Neural crest cell (in vitro differentiated cells): ENCODE measurements around the gene ZDHHC3. TPM values are rescaled to one million over a fixed set of nuclear protein-coding genes. Genes with fewer than 3 reads are reported as not detected.

ENCODE experiments used
- DNase-seq: peaks from one replicate; pipeline ENCODE4 v3.0.0; 2021; ENCODE audit warnings: low read depth, mixed read lengths, low spot score
- H3K27ac Mint-ChIP-seq: one replicate; pipeline ENCODE4 v1.8.0; 2021; ENCODE audit warnings: mild to moderate bottlenecking, mixed read lengths; ENCODE audit not compliant: unreplicated experiment
- H3K27me3 Mint-ChIP-seq: 2 replicates; pipeline ENCODE4 v1.8.0; 2021; ENCODE audit warnings: low read depth, mild to moderate bottlenecking, mixed read lengths
- H3K36me3 Mint-ChIP-seq: 2 replicates; pipeline ENCODE4 v1.8.0; 2021; ENCODE audit warnings: low read depth, mild to moderate bottlenecking, mixed read lengths
- H3K4me1 Mint-ChIP-seq: 2 replicates; pipeline ENCODE4 v1.8.0; 2021; ENCODE audit warnings: mixed read lengths
- H3K4me3 Mint-ChIP-seq: one replicate; pipeline ENCODE4 v1.8.0; 2021; ENCODE audit warnings: mild to moderate bottlenecking, mixed read lengths
- H3K9me3 Mint-ChIP-seq: 2 replicates; pipeline ENCODE4 v1.8.0; 2021; ENCODE audit warnings: mixed read lengths
- total RNA-seq: library from RNA; stranded (reverse); gene quantifications from 2 replicates; pipeline ENCODE4 v1.2.1, GENCODE V29; 2021
- TF ChIP-seq, protein P1 (sequence below): fragments of 200-600 bp; sonication (generic); conservative IDR thresholded peaks from 2 replicates; pipeline ENCODE4 v1.5.0; 2021; ENCODE audit warnings: antibody characterized with exemption, mild to moderate bottlenecking

Gene ZDHHC3
- total RNA-seq, 1 donor from 2014 or later: 62.2 TPM

DNA sequence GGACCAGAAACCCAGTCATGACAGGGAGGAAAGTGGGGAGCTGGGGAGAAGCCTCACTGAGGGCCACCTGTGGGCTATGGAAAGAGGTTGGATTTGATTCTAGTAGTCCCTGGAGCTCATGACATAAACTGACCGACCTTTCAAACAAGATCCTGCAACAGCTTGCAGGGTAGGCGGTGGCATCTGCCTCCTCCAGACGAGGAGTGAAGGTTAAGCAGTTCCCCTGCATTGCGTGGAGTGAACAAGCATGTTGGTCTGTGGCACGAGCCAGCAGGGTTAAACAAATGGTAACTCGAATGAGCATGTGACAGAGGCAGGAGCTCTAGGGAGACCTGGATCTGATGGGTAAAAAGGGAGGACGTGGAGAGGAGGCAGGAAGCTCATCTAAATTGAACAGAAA lies 88.9 kb downstream of the ZDHHC3 start:
- Mint-ChIP-seq H3K27ac (no peak overlapping the region), H3K27me3 (peaks cover 3% of the 10 kb centered on the region), H3K9me3 (no peaks in the 10 kb centered on the region), H3K4me3 (no peak overlapping the region), H3K4me1 (no peaks in the 10 kb centered on the region), H3K36me3 (no peaks in the 10 kb centered on the region)
- DNase-seq: no peak
- TF ChIP-seq, protein P1, sequence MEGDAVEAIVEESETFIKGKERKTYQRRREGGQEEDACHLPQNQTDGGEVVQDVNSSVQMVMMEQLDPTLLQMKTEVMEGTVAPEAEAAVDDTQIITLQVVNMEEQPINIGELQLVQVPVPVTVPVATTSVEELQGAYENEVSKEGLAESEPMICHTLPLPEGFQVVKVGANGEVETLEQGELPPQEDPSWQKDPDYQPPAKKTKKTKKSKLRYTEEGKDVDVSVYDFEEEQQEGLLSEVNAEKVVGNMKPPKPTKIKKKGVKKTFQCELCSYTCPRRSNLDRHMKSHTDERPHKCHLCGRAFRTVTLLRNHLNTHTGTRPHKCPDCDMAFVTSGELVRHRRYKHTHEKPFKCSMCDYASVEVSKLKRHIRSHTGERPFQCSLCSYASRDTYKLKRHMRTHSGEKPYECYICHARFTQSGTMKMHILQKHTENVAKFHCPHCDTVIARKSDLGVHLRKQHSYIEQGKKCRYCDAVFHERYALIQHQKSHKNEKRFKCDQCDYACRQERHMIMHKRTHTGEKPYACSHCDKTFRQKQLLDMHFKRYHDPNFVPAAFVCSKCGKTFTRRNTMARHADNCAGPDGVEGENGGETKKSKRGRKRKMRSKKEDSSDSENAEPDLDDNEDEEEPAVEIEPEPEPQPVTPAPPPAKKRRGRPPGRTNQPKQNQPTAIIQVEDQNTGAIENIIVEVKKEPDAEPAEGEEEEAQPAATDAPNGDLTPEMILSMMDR: no peak

DNA sequence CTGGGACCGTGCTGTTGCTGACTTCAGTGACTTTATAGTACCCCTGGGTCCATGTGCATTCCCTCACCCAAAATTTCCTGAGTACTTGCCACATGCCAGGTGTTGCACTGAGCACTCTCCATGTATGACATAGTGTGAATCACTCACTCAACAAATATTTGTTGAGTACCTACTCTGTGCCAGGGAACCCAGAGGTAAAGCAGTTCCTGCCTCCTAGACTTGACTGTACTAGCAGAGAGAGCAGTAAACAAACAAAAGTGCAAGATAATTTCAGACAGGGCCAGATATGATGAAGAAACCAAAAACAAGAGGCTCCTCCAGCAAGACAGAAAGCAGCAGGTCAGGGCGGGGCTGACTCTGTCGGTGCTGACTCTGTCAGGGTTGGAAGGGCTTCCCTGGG lies 89.4 kb downstream of the ZDHHC3 start:
- H3K36me3 Mint-ChIP-seq: no peaks in the 10 kb centered on the region
- no peaks in the 10 kb centered on the region for H3K9me3 Mint-ChIP-seq
- H3K4me1 Mint-ChIP-seq: no peaks in the 10 kb centered on the region
- TF ChIP-seq, protein P1: no peak
- H3K4me3 Mint-ChIP-seq: no peak overlapping the region
- peaks cover 3% of the 10 kb centered on the region for H3K27me3 Mint-ChIP-seq
- no peak overlapping the region for H3K27ac Mint-ChIP-seq
- no peak for DNase-seq

DNA sequence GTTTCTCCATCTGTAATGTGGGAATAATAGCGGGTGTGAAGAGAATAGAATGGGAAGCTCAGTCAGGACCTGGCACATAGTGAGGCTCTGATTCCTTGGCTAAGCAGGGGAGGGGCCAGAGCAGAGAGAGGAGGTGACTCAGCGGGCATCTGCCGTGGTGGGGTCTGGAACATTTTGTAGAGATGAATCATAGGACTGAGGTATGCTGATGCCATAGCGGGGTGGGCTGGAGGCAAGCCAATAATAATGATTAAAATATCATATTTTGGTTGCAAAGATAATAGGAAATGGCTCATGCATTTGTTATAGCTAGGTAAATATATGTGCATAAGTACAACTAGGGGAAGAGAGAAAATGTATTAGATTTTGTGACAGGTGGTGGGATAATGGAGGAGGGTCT lies 90.4 kb downstream of the ZDHHC3 start:
- DNase-seq: no peak
- Mint-ChIP-seq H3K27ac (no peak overlapping the region), H3K9me3 (no peaks in the 10 kb centered on the region)

DNA sequence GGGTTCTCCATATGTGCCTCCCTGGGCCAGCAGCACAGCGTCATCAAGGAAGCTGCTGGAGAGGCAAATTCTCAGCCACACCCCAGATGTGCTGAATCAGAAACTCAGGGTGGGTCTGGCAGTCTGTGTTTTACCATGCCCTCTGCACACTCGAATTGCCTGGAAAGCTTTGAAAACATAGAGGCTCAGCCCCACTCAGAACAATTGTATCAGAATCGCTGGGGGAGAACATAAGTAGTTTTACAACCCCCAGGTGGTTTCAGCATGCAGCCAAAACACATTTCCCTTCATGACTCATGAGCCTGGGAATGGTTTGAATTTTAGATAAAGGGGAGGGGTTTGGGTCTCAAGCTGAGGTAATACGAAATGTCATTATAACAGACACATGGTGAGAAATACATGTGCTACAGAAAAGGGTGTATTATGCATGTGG lies 92.0 kb downstream of the ZDHHC3 start:
- no peak overlapping the region for H3K4me3 Mint-ChIP-seq
- no peak overlapping the region for H3K27ac Mint-ChIP-seq
- H3K9me3 Mint-ChIP-seq: no peaks in the 10 kb centered on the region
- H3K36me3 Mint-ChIP-seq: no peaks in the 10 kb centered on the region
- no peaks in the 10 kb centered on the region for H3K4me1 Mint-ChIP-seq
- H3K27me3 Mint-ChIP-seq: peaks cover 3% of the 10 kb centered on the region
- TF ChIP-seq, protein P1: no peak
- no peak for DNase-seq

More for the DNA sequence above, 90.4 kb downstream of the ZDHHC3 start:
- Mint-ChIP-seq H3K4me1 (no peaks in the 10 kb centered on the region), H3K27me3 (peaks cover 3% of the 10 kb centered on the region), H3K4me3 (no peak overlapping the region), H3K36me3 (no peaks in the 10 kb centered on the region)
- TF ChIP-seq, protein P1: no peak

DNA sequence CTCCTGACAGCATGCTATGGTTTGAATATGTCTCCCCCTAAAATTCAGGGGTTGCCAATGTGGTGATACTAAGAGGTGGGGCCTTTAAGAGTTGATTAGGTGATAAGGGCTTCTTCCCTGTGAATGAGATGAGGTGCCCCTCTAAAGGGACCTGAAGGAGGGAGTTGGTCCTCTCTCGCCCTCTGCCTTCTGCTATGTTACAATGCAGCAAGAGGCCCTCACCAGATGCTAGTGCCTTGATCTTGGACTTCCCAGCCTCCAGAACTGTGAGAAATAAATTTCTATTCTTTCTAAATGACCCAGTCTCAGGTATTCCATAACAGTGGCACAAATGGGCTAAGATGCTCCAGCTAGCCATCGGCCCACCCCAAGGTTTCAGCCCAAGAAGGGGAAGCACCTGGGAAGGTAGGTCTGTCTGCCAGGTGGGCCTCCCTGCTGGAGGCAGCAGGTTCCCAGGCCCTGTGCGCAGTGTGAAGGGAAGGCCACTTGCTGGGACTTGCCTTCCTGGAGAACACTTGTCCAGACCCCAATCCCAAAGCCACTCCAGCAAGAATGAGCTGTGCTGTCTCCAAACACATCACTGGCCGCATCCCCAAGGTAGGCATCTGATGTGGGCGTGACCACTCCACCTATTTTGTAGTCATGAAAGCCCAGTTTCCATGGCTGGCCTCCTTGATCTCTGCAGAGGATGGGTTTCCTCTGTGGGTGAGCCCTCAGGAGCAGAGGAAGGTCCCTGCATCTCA lies 92.6 kb downstream of the ZDHHC3 start:
- no peak overlapping the region for H3K4me3 Mint-ChIP-seq
- H3K27ac Mint-ChIP-seq: no peak overlapping the region
- TF ChIP-seq, protein P1: peak; percentile 14
- no peaks in the 10 kb centered on the region for H3K9me3 Mint-ChIP-seq
- H3K27me3 Mint-ChIP-seq: peaks cover 3% of the 10 kb centered on the region
- no peaks in the 10 kb centered on the region for H3K4me1 Mint-ChIP-seq
- H3K36me3 Mint-ChIP-seq: no peaks in the 10 kb centered on the region
- DNase-seq: no peak
